Activated CD4-positive, alpha-beta T cell treated with anti-CD3 and anti-CD28 coated beads for 24 hours (primary cell): ENCODE data around the gene PCNA.

Experiments used
- DNase-seq, 2 donors: peaks; one replicate each; pipeline ENCODE4 v3.0.0-alpha.2; 2020; ENCODE audit warnings: low read depth in 2 of 2

PCNA gene

GRCh38 chr20:5119435-5120184 lies at the start of gene PCNA:
TSS of gene PCNA (minus strand) at chr20:5119958. CDS start at chr20:5119798, 160 bp downstream.
- DNase-seq, result peak; percentile 94 to 95

GRCh38 chr20:5168651-5169396 lies 49.1 kb upstream of the PCNA start:
- no peak for DNase-seq

GRCh38 chr20:5164645-5165625 lies 45.2 kb upstream of the PCNA start:
- no peak for DNase-seq

- DNase-seq, result no peak
Observed at GRCh38 chr20:5161536-5162164, 41.9 kb upstream of the PCNA start.

- DNase-seq, result no peak
Observed at GRCh38 chr20:5160882-5161281, 41.1 kb upstream of the PCNA start.

- no peak for DNase-seq
Observed at GRCh38 chr20:5159928-5160327, 40.2 kb upstream of the PCNA start.

GRCh38 chr20:5156675-5157448 lies 37.1 kb upstream of the PCNA start:
- no peak for DNase-seq

- no peak for DNase-seq
Observed at GRCh38 chr20:5155404-5155803, 35.6 kb upstream of the PCNA start.

- DNase-seq, result no peak
Observed at GRCh38 chr20:5154543-5154925, 34.8 kb upstream of the PCNA start.

GRCh38 chr20:5153612-5154542 lies 34.1 kb upstream of the PCNA start:
- no peak for DNase-seq

- no peak for DNase-seq
Observed at GRCh38 chr20:5153152-5153467, 33.4 kb upstream of the PCNA start.

- DNase-seq, result no peak
Observed at GRCh38 chr20:5150226-5151076, 30.7 kb upstream of the PCNA start.

GRCh38 chr20:5149892-5150225 lies 30.1 kb upstream of the PCNA start:
- no peak for DNase-seq

GRCh38 chr20:5148581-5148980 lies 28.8 kb upstream of the PCNA start:
- no peak for DNase-seq

- no peak for DNase-seq
Observed at GRCh38 chr20:5146871-5147592, 27.3 kb upstream of the PCNA start.

- no peak for DNase-seq
Observed at GRCh38 chr20:5146099-5146668, 26.4 kb upstream of the PCNA start.

- no peak for DNase-seq
Observed at GRCh38 chr20:5145365-5146098, 25.8 kb upstream of the PCNA start.
